Chondrocyte (in vitro differentiated cells): ENCODE data around the gene PALLD. TPM values are rescaled to one million over a fixed set of nuclear protein-coding genes. Genes with fewer than 3 reads are reported as not detected.
A peak's percentile ranks its signal among the peaks of the same experiment; 100 is the strongest.

ENCODE experiments used
- DNase-seq: peaks from one replicate; pipeline ENCODE4 v3.0.0; 2021; ENCODE audit warnings: mixed read lengths, low spot score
- H3K27ac Mint-ChIP-seq: one replicate; pipeline ENCODE4 v1.8.0; 2021; ENCODE audit warnings: mild to moderate bottlenecking, moderate library complexity, mixed read lengths; ENCODE audit not compliant: unreplicated experiment
- H3K27me3 Mint-ChIP-seq: 2 replicates; pipeline ENCODE4 v1.8.0; 2021; ENCODE audit warnings: low read depth, mixed read lengths
- H3K36me3 Mint-ChIP-seq: 2 replicates; pipeline ENCODE4 v1.8.0; 2021; ENCODE audit warnings: low read depth, mixed read lengths
- H3K4me1 Mint-ChIP-seq: 2 replicates; pipeline ENCODE4 v1.8.0; 2021; ENCODE audit warnings: low read depth, mild to moderate bottlenecking, mixed read lengths
- H3K4me3 Mint-ChIP-seq: one replicate; pipeline ENCODE4 v1.8.0; 2021; ENCODE audit warnings: mild to moderate bottlenecking, moderate library complexity, mixed read lengths; ENCODE audit not compliant: unreplicated experiment
- H3K9me3 Mint-ChIP-seq: 2 replicates; pipeline ENCODE4 v1.8.0; 2021; ENCODE audit warnings: low read depth, mixed read lengths
- total RNA-seq: library from RNA; stranded (reverse); gene quantifications from 3 replicates; pipeline ENCODE4 v1.2.1, GENCODE V29; 2021
- TF ChIP-seq, protein P1 (sequence below): fragments of 200-600 bp; sonication (generic); IDR thresholded peaks from 2 replicates; pipeline ENCODE4 v1.5.0; 2021; ENCODE audit warnings: antibody characterized with exemption, mild to moderate bottlenecking, moderate library complexity

Gene PALLD
- total RNA-seq, 1 donor from 2014 or later: 900 TPM

DNA sequence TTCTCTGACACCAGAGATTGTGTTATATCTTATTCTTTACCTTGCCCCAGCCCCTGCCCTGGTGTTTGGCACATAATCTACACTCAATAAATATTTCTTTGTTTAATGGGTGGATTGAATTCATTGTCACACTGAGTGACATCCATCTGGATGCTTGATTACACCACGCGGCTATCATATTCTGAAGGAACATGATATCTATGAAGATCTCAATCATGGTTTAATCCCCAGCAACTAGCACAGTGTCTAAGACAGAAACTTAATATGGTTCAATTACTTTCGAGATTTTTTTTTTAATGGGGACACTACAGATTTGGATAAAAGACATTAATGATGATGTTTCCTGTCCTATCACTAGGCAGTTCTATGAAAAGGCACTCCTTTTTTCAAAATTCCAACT, 246.3 kb downstream of the PALLD start:
- TF ChIP-seq, protein P1, sequence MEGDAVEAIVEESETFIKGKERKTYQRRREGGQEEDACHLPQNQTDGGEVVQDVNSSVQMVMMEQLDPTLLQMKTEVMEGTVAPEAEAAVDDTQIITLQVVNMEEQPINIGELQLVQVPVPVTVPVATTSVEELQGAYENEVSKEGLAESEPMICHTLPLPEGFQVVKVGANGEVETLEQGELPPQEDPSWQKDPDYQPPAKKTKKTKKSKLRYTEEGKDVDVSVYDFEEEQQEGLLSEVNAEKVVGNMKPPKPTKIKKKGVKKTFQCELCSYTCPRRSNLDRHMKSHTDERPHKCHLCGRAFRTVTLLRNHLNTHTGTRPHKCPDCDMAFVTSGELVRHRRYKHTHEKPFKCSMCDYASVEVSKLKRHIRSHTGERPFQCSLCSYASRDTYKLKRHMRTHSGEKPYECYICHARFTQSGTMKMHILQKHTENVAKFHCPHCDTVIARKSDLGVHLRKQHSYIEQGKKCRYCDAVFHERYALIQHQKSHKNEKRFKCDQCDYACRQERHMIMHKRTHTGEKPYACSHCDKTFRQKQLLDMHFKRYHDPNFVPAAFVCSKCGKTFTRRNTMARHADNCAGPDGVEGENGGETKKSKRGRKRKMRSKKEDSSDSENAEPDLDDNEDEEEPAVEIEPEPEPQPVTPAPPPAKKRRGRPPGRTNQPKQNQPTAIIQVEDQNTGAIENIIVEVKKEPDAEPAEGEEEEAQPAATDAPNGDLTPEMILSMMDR: no peak
- H3K27ac Mint-ChIP-seq: no peak overlapping the region

DNA sequence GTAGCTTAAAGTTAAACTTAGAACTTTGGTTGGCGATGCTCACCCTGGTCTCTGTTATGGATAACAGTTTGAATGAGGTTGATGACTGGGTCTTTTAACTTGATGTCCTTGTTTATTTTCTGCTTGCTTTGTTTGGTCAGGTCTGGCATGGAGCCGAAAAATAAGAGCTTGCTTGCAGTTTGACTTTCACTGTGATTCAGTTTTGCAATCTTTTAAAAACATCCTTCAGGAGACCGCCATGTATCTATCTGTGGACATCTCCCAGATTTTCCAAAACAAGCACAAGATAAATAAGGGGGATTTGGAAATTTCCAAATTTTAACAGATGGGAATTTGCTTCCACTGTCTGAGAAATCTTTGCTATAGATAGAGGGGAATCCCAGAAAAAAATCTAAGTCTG, 246.7 kb downstream of the PALLD start:
- H3K4me3 Mint-ChIP-seq: no peak overlapping the region
- peaks cover 36% of the 10 kb centered on the region for H3K36me3 Mint-ChIP-seq
- peak overlapping the region; percentile 88 for H3K27ac Mint-ChIP-seq
- no peaks in the 10 kb centered on the region for H3K27me3 Mint-ChIP-seq
- no peak for DNase-seq
- TF ChIP-seq, protein P1: no peak
- peaks cover 76% of the 10 kb centered on the region for H3K4me1 Mint-ChIP-seq
- H3K9me3 Mint-ChIP-seq: no peaks in the 10 kb centered on the region

More for the DNA sequence above, 246.3 kb downstream of the PALLD start:
- no peaks in the 10 kb centered on the region for H3K9me3 Mint-ChIP-seq
- H3K27me3 Mint-ChIP-seq: no peaks in the 10 kb centered on the region
- no peak for DNase-seq
- peaks cover 36% of the 10 kb centered on the region for H3K36me3 Mint-ChIP-seq
- peaks cover 78% of the 10 kb centered on the region for H3K4me1 Mint-ChIP-seq
- H3K4me3 Mint-ChIP-seq: no peak overlapping the region

DNA sequence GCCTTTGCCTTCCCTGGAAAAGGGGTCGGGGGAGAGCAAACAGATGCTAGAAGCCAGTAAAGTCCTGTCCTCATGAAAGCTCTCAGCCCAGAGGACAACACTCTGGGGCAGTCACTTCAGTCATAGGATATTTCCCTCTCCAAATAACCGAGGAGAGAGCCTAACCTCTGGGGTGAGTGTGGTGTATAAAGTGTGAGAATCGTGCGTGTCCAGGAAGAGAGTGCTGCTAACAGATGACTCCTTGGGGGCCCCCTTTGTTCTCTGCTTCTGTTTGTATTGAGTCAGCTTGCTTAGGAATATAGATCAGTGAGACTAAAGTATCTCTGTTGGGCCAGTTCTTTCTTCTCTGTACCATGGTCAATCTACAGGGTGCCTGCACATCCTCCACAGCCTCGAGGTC, 247.2 kb downstream of the PALLD start:
- TF ChIP-seq, protein P1: no peak
- Mint-ChIP-seq H3K4me1 (peaks cover 74% of the 10 kb centered on the region), H3K27ac (peak overlapping the region; percentile 88), H3K27me3 (no peaks in the 10 kb centered on the region), H3K36me3 (peaks cover 37% of the 10 kb centered on the region), H3K4me3 (no peak overlapping the region), H3K9me3 (no peaks in the 10 kb centered on the region)
- DNase-seq: no peak

DNA sequence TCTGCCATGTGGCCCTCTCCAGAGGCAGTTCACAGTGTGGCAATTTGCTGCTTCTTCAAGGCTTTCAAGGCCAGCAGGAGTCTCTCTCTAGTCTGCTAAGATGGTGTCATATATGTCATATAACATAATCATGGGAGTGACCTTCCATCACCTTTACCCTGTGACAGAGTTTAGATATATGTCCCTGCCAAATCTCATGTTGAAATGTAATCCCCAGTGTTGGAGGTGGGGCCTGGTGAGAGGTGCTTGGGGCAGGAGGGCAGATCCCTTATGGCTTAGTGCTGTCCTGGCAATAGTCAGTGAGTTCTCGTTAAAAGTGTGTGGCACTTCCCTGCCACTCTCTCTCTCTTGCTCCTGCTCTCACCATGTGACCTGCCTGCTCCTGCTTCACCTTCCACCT, 252.0 kb downstream of the PALLD start:
- H3K4me3 Mint-ChIP-seq: no peak overlapping the region
- peaks cover 29% of the 10 kb centered on the region for H3K36me3 Mint-ChIP-seq
- no peak for DNase-seq
- H3K9me3 Mint-ChIP-seq: no peaks in the 10 kb centered on the region
- H3K27me3 Mint-ChIP-seq: no peaks in the 10 kb centered on the region
- H3K4me1 Mint-ChIP-seq: peaks cover 59% of the 10 kb centered on the region
- TF ChIP-seq, protein P1: no peak
- peak overlapping the region; percentile 51 for H3K27ac Mint-ChIP-seq

- H3K4me3 Mint-ChIP-seq: no peak overlapping the region
- H3K27ac Mint-ChIP-seq: peak overlapping the region; percentile 93
- peaks cover 67% of the 10 kb centered on the region for H3K4me1 Mint-ChIP-seq
- peaks cover 40% of the 10 kb centered on the region for H3K36me3 Mint-ChIP-seq
- peaks cover 5% of the 10 kb centered on the region for H3K9me3 Mint-ChIP-seq
- TF ChIP-seq, protein P1: no peak
- no peaks in the 10 kb centered on the region for H3K27me3 Mint-ChIP-seq
- DNase-seq: no peak
These were observed 254.7 kb downstream of the PALLD start for GRCh38 chr4:168751263-168752225.
